Measurements from ENCODE around the gene CNTROB. TPM values are rescaled to one million over a fixed set of nuclear protein-coding genes. Genes with fewer than 3 reads are reported as not detected.

The CNTROB gene
- total and polyA plus RNA-seq, 10 of the 15 experiments (the other 5 are each of a cell fraction or from before 2014, with no cell fraction given) = 2.0 to 36.2 (median 28.2) TPM

DNA sequence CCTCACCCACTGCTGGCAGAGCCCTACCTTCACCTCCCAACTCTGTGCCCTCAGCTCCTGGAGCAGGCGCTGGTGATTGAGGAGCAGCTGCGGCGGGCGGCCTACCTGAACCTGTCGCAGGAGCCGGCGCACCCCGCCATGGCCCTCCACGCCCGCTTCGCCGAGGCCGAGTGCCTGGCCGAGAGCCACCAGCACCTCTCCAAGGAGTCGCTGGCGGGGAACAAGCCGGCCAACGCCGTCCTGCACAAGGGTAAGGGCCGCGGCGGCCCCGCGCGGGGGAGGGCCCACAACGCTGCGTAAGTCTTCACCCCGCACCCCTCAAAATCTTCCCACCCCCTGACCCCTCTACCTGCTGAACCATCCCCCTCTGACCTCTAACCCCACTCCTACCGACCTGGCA lies 22.9 kb upstream of the CNTROB start:
- Histone ChIP-seq H3K27me3 (replicated peaks in 1 of 2; ENCODE audit: control insufficient read depth in 2 of 2, insufficient read depth in 2 of 2, low read length in 1 of 2) (no peaks in the 10 kb centered on the region), H2AFZ (ENCODE audit: control insufficient read depth, low read depth, low read length) (no peak overlapping the region), H3K9ac (ENCODE audit: control insufficient read depth, insufficient read depth, low read length) (no peak overlapping the region), H3K4me3 (no peak overlapping the region), H3K79me2 (ENCODE audit: control insufficient read depth, insufficient read depth, low read length) (no peaks in the 10 kb centered on the region), H3K4me1 (ENCODE audit: control insufficient read depth, insufficient read depth, low read length) (no peaks in the 10 kb centered on the region), H3K4me2 (ENCODE audit: control insufficient read depth, insufficient read depth) (no peak overlapping the region), H4K20me1 (ENCODE audit: control insufficient read depth, insufficient read depth) (no peaks in the 10 kb centered on the region), H3K36me3 (ENCODE audit: control insufficient read depth in 2 of 2, insufficient read depth in 2 of 2, low read length in 1 of 2) (peaks cover 23 to 35% of the 10 kb centered on the region in 2 experiments), H3K9me3 (replicated peaks; ENCODE audit: control insufficient read depth, insufficient read depth, low read length) (no peaks in the 10 kb centered on the region), H3K27ac (ENCODE audit: control insufficient read depth, insufficient read depth) (no peak overlapping the region)
- BruUV-seq (replicated peaks) = no TSS peak
- intact Hi-C loops (cut with micrococcal nuclease; ENCODE audit: unreplicated experiment) = no loop called here
- ChIA-PET CTCF (no interaction called here), POLR2A (no interaction called here), SMC1A (ENCODE audit: uncharacterized antibody, unreplicated experiment) (no interaction called here), RAD21 (ENCODE audit: unreplicated experiment) (no interaction called here)
- ATAC-seq (no peak), FAIRE-seq (no peak), DNase-seq (ENCODE audit: low read depth, low spot score) (no peak)
- TF ChIP-seq POLR2AphosphoS5 (IDR thresholded peaks at IDR 0.05; ENCODE audit: low read length) = no peak
- TF ChIP-seq POLR2A (IDR thresholded peaks at IDR 0.05; ENCODE audit: low read depth, low read length) = peak; percentile 28; the same call in 1 of the 2 replicates
- 81% methylated on average over 17 of the region's 29 CpGs for WGBS (ENCODE audit: insufficient coverage, insufficient replicate concordance, low lambda C conversion rate, missing lambda C conversion rate)
- in situ Hi-C loops (cut with MboI) = no loop called here

DNA sequence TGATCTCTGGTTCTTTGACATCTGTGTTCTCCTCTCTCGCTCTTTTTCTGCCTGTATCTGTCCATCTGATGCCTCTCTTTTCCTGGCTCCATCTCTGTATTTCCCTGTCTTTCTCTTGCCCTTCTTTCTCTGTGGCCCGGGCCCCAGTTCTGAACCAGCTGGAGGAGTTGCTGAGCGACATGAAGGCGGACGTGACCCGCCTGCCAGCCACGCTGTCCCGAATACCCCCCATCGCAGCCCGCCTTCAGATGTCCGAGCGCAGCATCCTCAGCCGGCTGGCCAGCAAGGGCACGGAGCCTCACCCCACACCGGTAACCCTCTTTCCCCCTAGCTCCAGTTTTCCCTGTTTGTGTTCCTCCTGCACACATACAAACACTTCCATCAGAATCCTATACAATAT lies 21.7 kb upstream of the CNTROB start:
- Histone ChIP-seq H3K9ac (ENCODE audit: control insufficient read depth, insufficient read depth, low read length) (no peak overlapping the region), H4K20me1 (ENCODE audit: control insufficient read depth, insufficient read depth) (no peaks in the 10 kb centered on the region), H3K79me2 (ENCODE audit: control insufficient read depth, insufficient read depth, low read length) (no peaks in the 10 kb centered on the region), H3K27ac (ENCODE audit: control insufficient read depth, insufficient read depth) (no peak overlapping the region), H3K4me3 (no peak overlapping the region), H2AFZ (ENCODE audit: control insufficient read depth, low read depth, low read length) (no peak overlapping the region), H3K4me2 (ENCODE audit: control insufficient read depth, insufficient read depth) (no peak overlapping the region), H3K4me1 (ENCODE audit: control insufficient read depth, insufficient read depth, low read length) (peaks cover 3% of the 10 kb centered on the region), H3K36me3 (ENCODE audit: control insufficient read depth in 2 of 2, insufficient read depth in 2 of 2, low read length in 1 of 2) (peaks cover 20 to 26% of the 10 kb centered on the region in 2 experiments), H3K27me3 (replicated peaks in 1 of 2; ENCODE audit: control insufficient read depth in 2 of 2, insufficient read depth in 2 of 2, low read length in 1 of 2) (no peaks in the 10 kb centered on the region), H3K9me3 (replicated peaks; ENCODE audit: control insufficient read depth, insufficient read depth, low read length) (no peaks in the 10 kb centered on the region)
- DNase-seq (ENCODE audit: low read depth, low spot score) (no peak), ATAC-seq (no peak), FAIRE-seq (no peak)
- intact Hi-C loops (cut with micrococcal nuclease; ENCODE audit: unreplicated experiment) (no loop called here), in situ Hi-C loops (cut with MboI) (loop anchor here (5.0 kb wide), 2 partner anchors 77 to 132 kb away; no protein-coding TSS in a partner anchor)
- CTCF ChIA-PET = interaction anchor here (4.0 to 8.2 kb wide), 3 partner anchors 48 to 147 kb away, joined by 35 to 79 read pairs (median 42); no protein-coding TSS in a partner anchor
- POLR2A ChIA-PET = no interaction called here
- RAD21 ChIA-PET (ENCODE audit: unreplicated experiment) = no interaction called here
- SMC1A ChIA-PET (ENCODE audit: uncharacterized antibody, unreplicated experiment) = no interaction called here
- TF ChIP-seq CHD4 (IDR thresholded peaks at IDR 0.05) (no peak), IKZF2 (IDR thresholded peaks at IDR 0.05) (no peak)
- TF ChIP-seq, protein P1, sequence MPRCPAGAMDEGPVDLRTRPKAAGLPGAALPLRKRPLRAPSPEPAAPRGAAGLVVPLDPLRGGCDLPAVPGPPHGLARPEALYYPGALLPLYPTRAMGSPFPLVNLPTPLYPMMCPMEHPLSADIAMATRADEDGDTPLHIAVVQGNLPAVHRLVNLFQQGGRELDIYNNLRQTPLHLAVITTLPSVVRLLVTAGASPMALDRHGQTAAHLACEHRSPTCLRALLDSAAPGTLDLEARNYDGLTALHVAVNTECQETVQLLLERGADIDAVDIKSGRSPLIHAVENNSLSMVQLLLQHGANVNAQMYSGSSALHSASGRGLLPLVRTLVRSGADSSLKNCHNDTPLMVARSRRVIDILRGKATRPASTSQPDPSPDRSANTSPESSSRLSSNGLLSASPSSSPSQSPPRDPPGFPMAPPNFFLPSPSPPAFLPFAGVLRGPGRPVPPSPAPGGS (IDR thresholded peaks at IDR 0.05; ENCODE audit: borderline replicate concordance, insufficient read depth, low read depth, low read length, poor library complexity, severe bottlenecking) = no peak
- BruUV-seq (replicated peaks) = no TSS peak
- WGBS (ENCODE audit: insufficient coverage, insufficient replicate concordance, low lambda C conversion rate, missing lambda C conversion rate) = 84% methylated on average over 15 of the region's 15 CpGs
